KG1 (cell line): ENCODE data around the gene PRDM16.

Experiments
- DNase-seq: peaks from one replicate; lab custom pipeline; 2025; lab: John Stamatoyannopoulos, UW

The PRDM16 gene

GRCh38 chr1:3475839-3476573, 407.0 kb downstream of the PRDM16 start:
- DNase-seq = no peak

- DNase-seq = no peak
These were observed 407.7 kb downstream of the PRDM16 start for GRCh38 chr1:3476666-3477065.

- no peak for DNase-seq
These were observed 408.4 kb downstream of the PRDM16 start for GRCh38 chr1:3477241-3477995.

- DNase-seq = no peak
These were observed 409.2 kb downstream of the PRDM16 start for GRCh38 chr1:3478187-3478586.

GRCh38 chr1:3479511-3480368, 410.7 kb downstream of the PRDM16 start:
- no peak for DNase-seq

- no peak for DNase-seq
These were observed 411.3 kb downstream of the PRDM16 start for GRCh38 chr1:3480369-3480719.

- DNase-seq = no peak
These were observed 412.0 kb downstream of the PRDM16 start for GRCh38 chr1:3481046-3481445.

- DNase-seq = no peak
These were observed 412.9 kb downstream of the PRDM16 start for GRCh38 chr1:3481836-3482375.

- DNase-seq = no peak
These were observed 413.4 kb downstream of the PRDM16 start for GRCh38 chr1:3482378-3482849.

GRCh38 chr1:3483380-3483779, 414.4 kb downstream of the PRDM16 start:
- DNase-seq = no peak

- no peak for DNase-seq
These were observed 414.9 kb downstream of the PRDM16 start for GRCh38 chr1:3483801-3484444.

- no peak for DNase-seq
These were observed 416.0 kb downstream of the PRDM16 start for GRCh38 chr1:3485016-3485415.
